ENCODE measurements around the gene LSS.

- TF ChIP-seq CTCF (IDR thresholded peaks at IDR 0.05) (no peak), POLR2A (IDR thresholded peaks at IDR 0.05) (no peak), POLR2AphosphoS5 (IDR thresholded peaks at IDR 0.05) (no peak)
Measured at GRCh38 chr21:46202592-46203202, 25.9 kb downstream of the LSS start.
